Stimulated activated CD4-positive, alpha-beta T cell treated with anti-CD3 and anti-CD28 coated beads, Interleukin-15, amount 100 ng/mL, for 1 hour (primary cell): ENCODE measurements around the gene SPA17.

Experiments used
- DNase-seq, 2 donors: peaks; one replicate each; pipeline ENCODE4 v3.0.0-alpha.2; 2020; ENCODE audit warnings: low read depth in 1 of 2, low spot score in 1 of 2

SPA17 gene

DNA sequence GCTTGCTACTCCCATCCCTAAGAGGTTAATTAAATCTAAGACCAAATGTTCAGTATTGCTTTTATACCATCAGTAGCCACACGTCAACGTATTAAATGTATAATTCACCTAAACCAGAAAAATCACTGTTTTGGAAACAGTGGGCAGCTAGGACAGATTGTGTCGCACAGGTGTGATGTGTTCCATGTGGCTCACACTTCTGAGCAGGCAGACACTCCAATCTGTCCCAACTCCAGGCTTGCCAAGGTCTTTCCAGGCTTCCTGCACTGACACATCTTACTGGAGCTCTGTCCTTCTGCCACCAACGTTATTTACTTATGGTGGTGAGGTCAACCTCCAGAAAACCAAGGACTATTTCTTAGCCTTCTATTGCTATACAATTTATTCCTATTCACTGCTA lies 11.6 kb upstream of the SPA17 start:
- no peak for DNase-seq

DNA sequence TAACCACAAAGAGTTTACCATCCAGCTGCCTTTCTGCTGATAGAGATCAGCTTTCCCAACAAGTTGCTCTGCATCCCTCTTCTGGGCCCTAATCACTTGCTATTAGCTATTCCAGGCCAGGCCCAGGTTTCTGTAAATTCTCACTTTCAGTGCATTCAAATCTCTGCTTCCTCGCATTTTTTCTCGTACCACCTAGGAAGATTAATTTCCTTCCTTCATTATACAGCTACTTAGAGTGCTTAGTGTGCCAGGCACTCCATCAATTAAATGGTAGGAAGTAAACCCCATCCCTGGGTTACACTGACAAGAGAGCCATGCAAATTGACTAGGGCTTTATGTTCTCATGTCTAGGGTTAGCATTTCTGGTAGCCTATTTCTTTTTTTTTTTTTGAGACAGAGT lies 9.8 kb upstream of the SPA17 start:
- no peak for DNase-seq

DNA sequence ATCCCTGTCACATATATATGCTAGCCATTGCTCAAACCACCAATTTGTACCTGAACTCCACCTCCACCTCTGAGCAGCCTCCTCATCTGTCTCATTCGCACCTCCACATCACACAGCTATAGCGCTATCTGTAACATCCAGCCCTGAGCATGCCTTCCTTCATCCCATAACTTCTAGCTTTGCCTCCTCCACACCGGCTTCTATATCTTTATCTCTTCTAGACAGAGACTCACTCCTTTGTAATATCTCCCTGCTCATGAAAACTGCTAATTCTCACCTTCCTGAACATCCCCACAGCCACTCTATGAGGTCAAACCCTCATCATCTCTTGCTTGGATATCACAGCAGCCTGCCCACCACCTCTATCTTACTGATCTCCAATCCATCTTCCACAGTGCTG lies 6.1 kb upstream of the SPA17 start:
- DNase-seq = no peak

GRCh38 chr11:124669193-124669592 lies 4.5 kb upstream of the SPA17 start:
- no peak for DNase-seq

DNA sequence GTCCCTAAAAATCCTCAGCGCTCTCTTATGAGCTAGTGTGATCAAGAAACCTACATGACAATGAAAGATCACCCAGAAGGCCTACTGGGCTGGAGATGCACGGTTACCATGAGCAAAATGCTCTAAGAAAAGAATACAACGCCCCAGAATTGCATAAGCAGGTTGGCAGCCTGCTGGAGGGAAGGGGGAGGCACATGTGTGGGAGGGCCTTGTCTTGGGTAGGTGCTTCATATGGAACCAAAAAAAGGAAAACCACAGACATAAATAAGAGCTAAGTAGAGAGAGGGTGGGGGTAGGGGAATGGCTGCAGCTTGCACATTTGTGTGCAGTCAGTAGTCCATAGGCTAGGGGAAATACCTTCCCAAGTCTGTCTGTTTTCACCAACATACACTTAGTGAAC lies 3.0 kb upstream of the SPA17 start:
- DNase-seq = peak in 1 of 2 donors; percentile 9

GRCh38 chr11:124672536-124673215 lies 1.0 kb upstream of the SPA17 start:
- no peak for DNase-seq

GRCh38 chr11:124674168-124674517 lies 439 bp downstream of the SPA17 start:
- no peak for DNase-seq

DNA sequence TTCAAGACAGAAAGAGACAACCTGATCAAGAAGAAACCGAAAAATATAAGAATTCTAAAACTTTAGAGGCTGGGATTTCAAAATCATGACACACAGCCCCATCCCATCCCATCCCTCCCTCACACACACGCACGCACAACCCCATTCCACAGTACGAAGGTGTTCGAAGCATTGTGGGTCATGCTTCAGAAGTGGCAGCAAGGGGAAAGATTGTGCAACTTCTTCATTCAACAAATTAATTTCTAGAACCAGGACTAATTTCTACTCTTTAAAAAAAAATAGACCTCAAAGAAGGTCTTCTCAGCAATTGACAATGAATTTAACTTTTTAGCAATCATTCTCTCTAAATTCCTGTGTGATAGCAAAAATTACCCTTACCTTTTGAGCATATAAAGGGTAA lies 867 bp downstream of the SPA17 start:
- DNase-seq = no peak

DNA sequence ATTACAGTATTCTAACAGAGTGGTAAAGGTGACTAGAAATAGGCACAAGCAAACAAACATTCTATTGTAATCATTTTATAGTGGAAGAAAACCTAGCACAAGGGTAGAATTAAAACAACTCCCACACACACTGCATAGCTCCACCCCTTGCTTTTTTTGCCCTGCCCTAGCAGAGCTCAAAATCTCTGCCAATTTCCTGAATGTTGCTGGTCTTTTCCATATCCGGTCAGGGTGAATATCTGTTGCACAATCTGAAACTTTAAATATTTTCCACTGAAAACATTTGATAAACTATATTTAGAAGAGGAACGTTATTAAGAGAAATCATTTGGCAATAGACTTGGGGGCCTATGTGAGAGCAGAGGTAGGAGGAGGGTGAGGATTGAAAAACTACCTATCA lies 2.7 kb downstream of the SPA17 start:
- no peak for DNase-seq

GRCh38 chr11:124678416-124678815 lies 4.7 kb downstream of the SPA17 start:
- DNase-seq = no peak

- no peak for DNase-seq
These were observed 7.7 kb downstream of the SPA17 start for GRCh38 chr11:124681421-124681820.

DNA sequence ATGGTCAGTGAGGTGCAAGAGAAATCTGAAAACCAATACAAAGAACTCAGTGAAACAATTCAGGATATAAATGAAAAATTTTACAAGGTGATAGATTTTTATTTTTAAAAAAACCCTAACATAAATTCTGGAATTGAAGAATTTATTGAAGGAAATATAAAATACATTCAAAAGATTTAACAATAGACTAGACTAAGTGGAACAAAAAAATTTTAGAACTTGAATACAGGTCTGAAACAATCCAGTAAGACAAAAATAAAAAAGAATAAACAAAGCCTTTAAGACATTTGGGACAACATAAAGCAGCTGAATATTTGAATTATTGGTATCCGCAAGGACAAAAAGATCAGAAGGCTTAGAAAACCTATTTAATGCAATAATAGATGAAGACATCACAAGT lies 8.7 kb downstream of the SPA17 start:
- no peak for DNase-seq

DNA sequence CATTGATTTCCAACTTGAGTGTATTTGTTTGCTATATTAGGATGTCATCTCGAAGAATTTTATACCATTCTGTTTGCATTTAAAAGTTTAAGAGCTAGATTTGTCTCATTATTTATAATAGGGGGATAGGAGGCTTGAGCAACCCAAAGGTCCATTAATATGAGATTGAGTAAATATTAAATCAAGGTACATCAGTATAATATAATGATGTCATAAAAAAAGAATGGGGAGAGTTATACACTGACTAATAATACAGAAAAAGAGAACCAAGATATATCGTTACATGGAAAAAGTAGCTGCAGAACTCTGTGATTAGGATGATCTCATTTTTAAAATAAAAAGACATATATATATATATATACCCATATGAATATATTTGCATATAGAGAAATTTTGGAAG lies 19.4 kb downstream of the SPA17 start:
- no peak for DNase-seq

DNA sequence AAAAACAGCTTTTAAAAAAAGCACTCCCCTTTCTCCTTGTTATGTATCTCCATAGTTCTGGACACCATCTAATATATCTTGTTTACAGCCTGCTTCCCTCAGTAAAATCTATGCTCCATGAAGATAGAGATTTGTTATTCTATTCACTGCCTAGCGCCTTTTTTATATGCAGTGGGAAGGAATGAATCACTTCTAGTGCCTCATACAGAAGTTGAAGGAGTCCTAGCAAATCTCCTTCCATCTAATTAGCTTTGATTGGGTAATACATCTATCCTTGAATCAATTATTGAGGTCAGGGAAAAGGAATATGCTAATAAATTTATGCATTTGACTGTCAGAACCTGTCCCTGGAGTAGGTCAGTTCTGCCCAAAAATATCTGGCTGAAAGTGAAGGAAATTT lies 25.8 kb downstream of the SPA17 start:
- DNase-seq = no peak

GRCh38 chr11:124700028-124700427 lies 26.3 kb downstream of the SPA17 start:
- DNase-seq = no peak

GRCh38 chr11:124707829-124708228 lies 34.1 kb downstream of the SPA17 start:
- DNase-seq = no peak

GRCh38 chr11:124712392-124712791 lies 38.7 kb downstream of the SPA17 start:
- no peak for DNase-seq

- no peak for DNase-seq
These were observed 42.9 kb downstream of the SPA17 start for GRCh38 chr11:124716591-124716990.

DNA sequence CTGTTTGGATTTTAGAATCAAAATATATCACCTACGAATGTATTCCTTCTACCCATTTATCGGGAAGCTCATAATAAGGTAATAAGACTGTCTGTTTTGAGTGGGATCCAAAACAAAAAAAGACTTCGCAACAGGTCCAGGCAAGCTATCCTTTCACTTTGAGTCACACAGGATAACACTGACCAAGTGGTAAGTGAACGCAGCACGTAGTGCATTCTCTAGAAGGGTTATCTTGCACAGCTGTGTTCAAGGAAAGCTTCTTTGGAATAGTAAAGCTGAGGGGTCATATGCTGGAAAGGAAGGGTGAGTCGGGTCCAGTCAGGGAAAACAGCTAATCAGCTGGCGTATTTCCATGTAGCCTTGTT lies 43.7 kb downstream of the SPA17 start:
- no peak for DNase-seq

DNA sequence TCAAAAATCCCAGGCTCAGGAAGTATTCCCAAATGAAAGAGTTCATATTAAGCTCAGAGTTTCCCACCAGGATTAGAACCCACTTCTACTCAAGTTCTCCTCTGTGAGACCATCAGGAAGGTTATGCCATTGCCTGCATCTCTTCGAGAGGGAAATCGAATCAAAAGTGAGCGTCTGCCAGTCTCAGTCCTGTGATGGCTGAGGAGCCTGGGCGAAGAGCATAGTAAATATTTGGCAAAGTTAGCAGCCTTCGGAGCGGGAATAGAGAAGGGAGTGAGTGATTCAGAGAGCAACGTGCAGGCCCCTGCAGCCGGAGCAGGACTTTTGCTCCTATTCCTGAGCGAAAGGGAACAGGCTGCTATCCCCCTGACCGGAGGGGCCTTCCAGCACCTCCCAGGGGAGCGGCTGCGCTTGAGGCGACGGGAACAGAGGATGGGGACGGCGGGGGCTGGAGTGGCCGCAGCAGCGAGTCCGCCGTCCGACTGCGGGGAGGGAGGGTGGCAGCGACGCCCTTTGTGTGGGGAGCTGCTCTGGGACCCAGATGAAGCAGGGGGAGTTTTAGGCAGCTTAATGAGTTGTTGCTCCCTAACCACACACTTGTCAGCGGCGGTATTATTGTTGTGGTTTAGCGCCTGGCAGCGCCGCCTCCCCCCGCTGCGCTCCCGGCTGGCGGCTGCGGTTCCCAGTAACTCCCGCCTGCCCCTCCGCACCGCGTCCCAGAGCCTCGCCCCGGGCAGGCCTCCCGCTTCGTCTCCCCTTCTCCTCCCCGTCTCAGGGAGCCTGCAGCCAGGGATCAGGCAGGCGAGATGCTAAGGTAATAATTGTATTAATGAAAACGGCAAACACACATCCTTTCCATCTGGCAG lies 44.3 kb downstream of the SPA17 start:
- no peak for DNase-seq

GRCh38 chr11:124718801-124719200 lies 45.1 kb downstream of the SPA17 start:
- no peak for DNase-seq

DNA sequence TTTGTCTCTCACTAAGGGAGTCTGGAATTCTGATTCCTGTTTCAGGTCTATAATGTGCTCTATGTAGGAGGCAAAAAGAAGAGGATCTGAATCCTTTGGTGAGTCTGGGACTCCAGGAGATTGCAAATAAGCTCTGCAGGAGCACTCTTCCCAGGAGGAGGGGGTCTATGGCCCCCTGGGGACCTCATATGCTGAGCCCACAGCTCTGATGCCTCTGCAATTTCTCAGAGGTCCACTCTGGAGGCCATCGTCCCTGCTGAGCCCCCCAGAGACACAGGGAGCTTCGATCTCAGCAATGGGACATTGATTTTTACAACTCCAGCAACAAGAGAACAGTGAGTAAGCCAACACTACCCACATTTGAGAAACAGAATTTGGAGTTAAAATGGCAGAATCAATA lies 45.8 kb downstream of the SPA17 start:
- no peak for DNase-seq

DNA sequence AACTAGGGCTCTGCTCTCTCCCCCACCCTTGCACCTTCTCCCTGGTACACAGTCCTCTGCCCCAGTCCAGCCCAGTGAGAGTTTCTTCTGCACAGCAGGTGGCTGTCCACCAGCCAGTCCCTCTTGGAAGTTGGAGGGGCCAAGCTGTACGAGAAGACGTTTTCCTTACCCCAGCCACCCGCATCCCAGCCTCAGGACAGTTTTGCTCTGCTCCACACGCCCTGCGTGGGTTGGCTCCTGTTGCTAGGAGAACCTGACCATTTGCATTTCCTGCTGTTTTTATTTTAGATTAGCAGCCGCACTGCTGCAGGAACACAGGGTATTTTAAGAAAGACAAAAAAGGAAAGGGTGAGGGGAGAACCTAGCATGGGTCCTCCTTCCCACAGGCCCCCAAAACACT lies 48.5 kb downstream of the SPA17 start:
- no peak for DNase-seq
